T-helper 1 cell treated with Interleukin-12 subunit alpha and Interleukin-12 subunit beta and Interleukin-4 antibody, amounts not matched to agents 30 ng/mL and 1 ng/mL, for 36 hours (primary cell): ENCODE results near the gene TM2D1. TPM values are rescaled to one million over a fixed set of nuclear protein-coding genes. Genes with fewer than 3 reads are reported as not detected.
"Not testable (repeated sequence)": the region's sequence is repeated elsewhere in the genome, so short reads cannot be mapped to it uniquely, and the experiment has no call there.

Experiments used
- intact Hi-C: fragments of 100-400 bp; cut with micrococcal nuclease; formaldehyde crosslinking; loops from one replicate; pipeline ENCODE4 v1.15.1; 2024
- total RNA-seq: library from RNA; stranded (reverse); gene quantifications from 2 replicates; pipeline ENCODE4 v1.2.3, GENCODE V29; 2022

Gene TM2D1
- 39.3 and 39.6 TPM in 2 replicates for total RNA-seq

- intact Hi-C loops: loop anchor here (1.0 to 10.0 kb wide), 11 partner anchors 17 to 1640 kb away; partner anchors contain the start of genes ALG6, DOCK7, PATJ and USP1
Measured at GRCh38 chr1:61724813-61725694, at the start of gene TM2D1. TM2D1 (minus strand) TSS chr1:61725141; CDS start chr1:61725120, 21 bp downstream.

- intact Hi-C loops: no loop called here
Measured at GRCh38 chr1:61770131-61770530, 45.2 kb upstream of the TM2D1 start.

- intact Hi-C loops: no loop called here
Measured at GRCh38 chr1:61757950-61758349, 33.0 kb upstream of the TM2D1 start.

DNA sequence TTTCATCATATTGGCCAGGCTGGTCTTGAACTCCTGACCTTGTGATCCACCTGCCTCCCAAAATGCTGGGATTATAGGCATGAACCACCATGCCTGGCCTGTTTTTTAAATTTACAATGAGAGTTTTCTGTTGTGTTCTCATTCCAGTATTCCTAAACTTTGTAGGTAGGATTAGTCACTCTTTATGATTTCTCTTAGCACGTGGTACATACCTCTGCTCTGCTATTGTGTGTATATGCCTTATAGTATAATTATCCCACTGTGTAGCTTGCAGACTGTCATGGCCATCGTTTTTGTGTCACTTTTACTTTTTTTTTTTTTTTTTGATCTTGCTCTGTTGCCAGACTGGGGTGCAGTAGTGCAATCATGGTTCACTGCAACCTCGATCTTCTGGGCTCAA lies 31.8 kb upstream of the TM2D1 start:
- intact Hi-C loops: no loop called here

- intact Hi-C loops: no loop called here
Measured at GRCh38 chr1:61754545-61754944, 29.6 kb upstream of the TM2D1 start.

DNA sequence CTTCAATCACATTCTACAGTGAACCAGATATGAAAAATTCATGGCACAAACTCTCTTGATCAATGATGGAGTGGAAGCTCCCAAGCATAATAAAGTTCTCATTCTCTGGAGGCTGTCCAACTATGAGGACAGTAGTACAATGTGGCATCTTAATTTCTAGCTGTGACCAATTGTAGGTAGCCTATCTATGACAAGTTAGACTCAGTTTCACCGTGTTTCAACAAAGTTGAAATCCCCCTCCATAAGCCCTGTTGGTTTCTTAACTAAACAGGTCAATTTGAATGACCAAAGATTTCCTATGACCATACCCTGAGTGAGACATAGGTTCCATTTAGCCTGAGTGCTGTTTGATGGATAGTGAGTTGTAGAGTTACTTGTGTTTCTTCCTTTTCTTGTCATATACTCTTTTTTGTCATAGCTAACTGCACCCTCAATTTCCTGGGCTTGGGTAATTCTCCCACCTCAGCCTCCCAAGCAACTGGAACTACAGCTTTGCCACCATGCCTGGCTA lies 29.1 kb upstream of the TM2D1 start:
- intact Hi-C loops: no loop called here

GRCh38 chr1:61752921-61753389 lies 28.0 kb upstream of the TM2D1 start:
- intact Hi-C loops: no loop called here

- intact Hi-C loops: no loop called here
Measured at GRCh38 chr1:61749574-61749973, 24.6 kb upstream of the TM2D1 start.

- intact Hi-C loops: no loop called here
Measured at GRCh38 chr1:61748566-61748965, 23.6 kb upstream of the TM2D1 start.

DNA sequence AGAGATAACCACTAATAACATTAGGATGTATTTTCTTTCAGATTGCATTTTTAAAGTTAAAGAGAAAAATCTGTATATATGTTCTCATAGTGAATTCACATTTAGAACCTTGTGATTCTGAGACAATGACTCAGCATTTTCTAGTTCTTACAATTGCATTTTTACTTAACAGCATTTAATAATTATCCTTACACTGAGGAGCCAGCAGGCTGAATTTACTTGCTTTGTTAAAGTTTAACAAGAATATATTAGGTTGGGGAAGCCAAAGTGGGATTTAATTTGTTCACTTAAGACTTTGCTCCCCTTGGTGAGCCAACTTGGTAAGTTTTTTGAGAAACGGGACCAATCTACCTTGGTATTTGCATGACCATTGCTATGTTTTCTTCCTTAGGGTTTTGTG lies 21.9 kb upstream of the TM2D1 start:
- intact Hi-C loops: no loop called here

- intact Hi-C loops: loop anchor here (2.0 to 5.0 kb wide), 2 partner anchors 109 to 667 kb away; no protein-coding TSS in a partner anchor
Measured at GRCh38 chr1:61743716-61744580, 19.0 kb upstream of the TM2D1 start.

- intact Hi-C loops: loop anchor here (2.0 to 5.0 kb wide), 2 partner anchors 109 to 666 kb away; no protein-coding TSS in a partner anchor
Measured at GRCh38 chr1:61743431-61743705, 18.4 kb upstream of the TM2D1 start.

DNA sequence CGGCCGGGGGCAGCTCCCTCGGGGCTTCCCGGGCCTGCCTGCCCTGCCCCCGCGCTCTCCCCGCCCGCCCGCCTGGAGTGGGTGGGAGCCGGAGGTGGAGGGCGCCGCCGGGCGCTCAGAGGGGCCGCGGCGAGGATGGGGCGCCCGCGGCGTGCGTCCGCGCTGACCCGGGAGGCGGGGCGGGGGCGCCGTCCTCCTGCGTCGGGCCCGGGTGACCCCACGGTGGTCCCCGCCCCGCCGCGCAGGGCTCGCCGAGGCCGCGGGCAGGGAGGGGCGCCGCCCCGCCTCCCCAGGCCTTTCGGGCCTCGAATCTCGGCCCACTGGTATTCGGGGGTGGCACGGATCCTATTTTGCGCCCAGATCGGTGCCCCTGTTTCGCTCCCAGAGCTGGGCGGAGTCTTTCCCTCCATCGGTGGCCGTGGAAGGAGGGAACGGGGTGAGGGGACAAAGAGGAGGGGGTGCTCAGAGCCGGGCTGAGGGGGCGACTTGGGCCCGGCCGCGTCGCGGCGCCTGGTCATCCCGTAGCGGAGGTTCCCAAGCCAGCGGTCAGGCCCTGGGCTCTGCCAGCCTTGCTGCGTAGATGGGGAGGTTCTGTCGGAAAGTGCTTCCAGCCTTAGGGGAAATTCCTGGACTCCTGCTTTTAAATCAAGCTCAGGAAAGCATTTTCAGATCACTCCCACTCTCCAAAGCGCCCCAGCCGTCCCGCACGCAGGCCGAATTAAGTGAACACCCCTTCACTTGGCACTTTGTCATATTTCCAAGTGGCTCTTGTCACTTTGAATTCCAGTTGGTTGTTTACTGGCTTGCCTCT lies 17.9 kb upstream of the TM2D1 start:
- intact Hi-C loops: loop anchor here (1.0 to 5.0 kb wide), 4 partner anchors 18 to 666 kb away; partner anchors contain the start of gene TM2D1

DNA sequence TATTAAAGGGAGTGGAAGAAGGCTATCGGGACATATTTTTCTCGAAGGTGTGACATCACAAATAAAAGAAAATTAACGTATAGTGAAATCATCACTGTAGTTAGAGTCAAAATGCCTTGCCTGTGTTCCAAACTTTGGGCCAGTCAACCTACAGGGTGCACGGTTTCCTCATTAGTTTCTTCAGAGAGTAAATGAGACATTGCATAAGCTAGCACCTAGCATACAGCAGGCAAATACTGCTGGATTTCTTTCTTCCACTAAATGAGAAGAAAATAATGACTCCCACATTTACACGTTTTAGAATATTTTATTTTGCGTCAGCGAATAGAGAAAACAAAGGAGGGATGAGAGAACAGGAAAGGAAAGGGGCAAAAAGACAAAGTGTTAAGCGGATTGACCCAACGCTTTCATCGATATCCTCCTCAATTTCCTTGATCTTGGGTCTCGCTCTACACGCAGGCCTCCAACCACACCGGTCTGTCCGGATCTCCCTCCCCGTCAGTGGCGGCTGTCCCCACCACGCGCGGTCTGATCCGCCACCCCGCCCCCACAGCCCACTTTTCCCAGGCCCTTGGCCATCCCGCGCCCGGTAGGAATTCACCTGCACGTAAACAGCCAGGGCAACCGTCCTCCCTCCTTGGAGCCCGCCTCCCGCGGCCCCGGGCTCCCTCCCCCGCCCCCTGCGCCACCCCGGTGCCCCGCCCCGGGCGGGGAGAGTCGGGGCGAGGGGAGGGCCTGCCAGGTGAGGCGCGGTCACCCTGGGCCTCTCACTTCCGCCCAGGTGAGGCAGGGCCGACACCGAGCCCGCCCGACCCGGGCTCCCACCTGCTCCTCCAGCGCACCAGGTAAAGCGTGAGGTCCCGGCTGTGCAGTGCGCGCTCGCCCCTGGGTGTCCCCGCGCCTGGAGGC lies 17.0 kb upstream of the TM2D1 start, which contains the start of gene PATJ:
Gene PATJ (plus strand): TSS at position 770 of the 909 bp plus-strand sequence. CDS start 20,413 bp downstream, outside the sequence.
- intact Hi-C loops: loop anchor here (1.0 to 5.0 kb wide), 4 partner anchors 17 to 665 kb away; partner anchors contain the start of gene TM2D1

GRCh38 chr1:61740751-61741700 lies 16.1 kb upstream of the TM2D1 start:
- intact Hi-C loops: loop anchor here (5.0 kb wide), 1 partner anchor 664 kb away; no protein-coding TSS in a partner anchor

DNA sequence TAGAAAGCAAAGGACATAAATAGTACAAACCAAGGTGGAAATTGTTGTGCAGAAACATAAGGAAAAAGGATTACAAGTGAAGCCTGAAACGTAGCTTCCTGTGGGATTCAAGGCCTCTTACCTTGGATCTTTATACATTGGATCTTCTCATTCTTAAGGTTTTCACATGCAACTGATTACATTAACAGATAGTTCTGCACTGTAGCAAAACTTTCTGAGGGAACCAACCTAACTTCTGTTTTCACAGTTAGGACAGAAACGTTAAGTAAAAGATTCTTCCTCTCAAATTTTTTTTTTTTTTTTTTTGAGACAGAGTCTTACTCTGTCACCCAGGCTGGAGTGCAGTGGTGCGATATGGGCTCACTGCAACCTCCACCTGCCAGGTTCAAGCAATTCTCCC lies 7.8 kb upstream of the TM2D1 start:
- intact Hi-C loops: no loop called here

GRCh38 chr1:61730679-61731078 lies 5.7 kb upstream of the TM2D1 start:
- intact Hi-C loops: not testable (repeated sequence)

DNA sequence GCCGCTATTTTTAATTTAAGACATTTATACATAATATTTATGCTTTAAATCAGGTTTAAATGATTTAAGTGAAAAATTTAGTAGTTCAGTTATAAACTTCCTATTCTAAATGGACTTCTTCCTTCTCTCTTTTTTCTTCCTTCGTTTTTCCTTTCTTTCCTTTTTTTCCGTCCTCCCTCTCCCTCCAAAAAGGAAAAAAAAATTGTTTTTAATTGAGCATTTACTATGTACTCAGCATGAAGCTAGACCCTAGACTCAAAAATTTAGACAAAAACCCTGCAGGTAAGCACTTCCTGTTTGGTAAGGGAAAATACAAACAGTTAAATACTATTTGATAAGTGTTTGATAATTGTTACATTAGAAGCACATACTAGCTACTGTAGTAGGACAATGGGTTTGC lies 2.6 kb upstream of the TM2D1 start:
- intact Hi-C loops: loop anchor here (5.0 to 10.0 kb wide), 3 partner anchors 425 to 1637 kb away; partner anchors contain the start of genes ALG6 and DOCK7
